ENCODE measurements around the gene GRB10. TPM values are rescaled to one million over a fixed set of nuclear protein-coding genes. Genes with fewer than 3 reads are reported as not detected.

The GRB10 gene
- total RNA-seq, 1 experiment from 2014 or later: 17.5 TPM

- DNase-seq (ENCODE audit: low read depth): peak; percentile 66
These were observed 126.4 kb downstream of the GRB10 start for GRCh38 chr7:50656141-50656895.

GRCh38 chr7:50655490-50655889, 127.2 kb downstream of the GRB10 start:
- no peak for DNase-seq (ENCODE audit: low read depth)

- no peak for DNase-seq (ENCODE audit: low read depth)
These were observed 127.7 kb downstream of the GRB10 start for GRCh38 chr7:50655020-50655419.

DNA sequence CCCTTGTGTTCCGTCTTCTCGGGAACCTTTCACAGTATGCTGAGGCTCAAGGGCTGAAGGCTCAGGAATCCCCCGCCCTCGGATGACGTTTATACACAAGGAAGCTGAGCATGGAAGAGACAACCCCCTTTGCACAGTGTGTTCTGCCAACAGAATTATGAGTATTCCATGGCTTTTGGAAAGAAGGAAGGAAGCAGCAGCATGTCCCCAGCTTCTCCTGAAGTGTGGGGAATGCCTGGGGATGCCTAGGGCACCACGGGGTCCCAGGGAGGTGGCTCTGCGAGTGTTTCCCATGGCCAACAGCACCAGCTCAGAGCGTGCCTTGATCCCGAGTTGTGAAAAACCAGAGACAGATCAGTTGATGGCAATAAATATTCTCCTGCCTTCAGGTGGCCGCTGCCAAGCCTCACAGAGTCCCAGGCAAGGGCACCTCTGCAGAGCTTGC, 128.7 kb downstream of the GRB10 start:
- no peak for DNase-seq (ENCODE audit: low read depth)

- DNase-seq (ENCODE audit: low read depth): peak; percentile 78
These were observed 129.4 kb downstream of the GRB10 start for GRCh38 chr7:50653126-50653864.

DNA sequence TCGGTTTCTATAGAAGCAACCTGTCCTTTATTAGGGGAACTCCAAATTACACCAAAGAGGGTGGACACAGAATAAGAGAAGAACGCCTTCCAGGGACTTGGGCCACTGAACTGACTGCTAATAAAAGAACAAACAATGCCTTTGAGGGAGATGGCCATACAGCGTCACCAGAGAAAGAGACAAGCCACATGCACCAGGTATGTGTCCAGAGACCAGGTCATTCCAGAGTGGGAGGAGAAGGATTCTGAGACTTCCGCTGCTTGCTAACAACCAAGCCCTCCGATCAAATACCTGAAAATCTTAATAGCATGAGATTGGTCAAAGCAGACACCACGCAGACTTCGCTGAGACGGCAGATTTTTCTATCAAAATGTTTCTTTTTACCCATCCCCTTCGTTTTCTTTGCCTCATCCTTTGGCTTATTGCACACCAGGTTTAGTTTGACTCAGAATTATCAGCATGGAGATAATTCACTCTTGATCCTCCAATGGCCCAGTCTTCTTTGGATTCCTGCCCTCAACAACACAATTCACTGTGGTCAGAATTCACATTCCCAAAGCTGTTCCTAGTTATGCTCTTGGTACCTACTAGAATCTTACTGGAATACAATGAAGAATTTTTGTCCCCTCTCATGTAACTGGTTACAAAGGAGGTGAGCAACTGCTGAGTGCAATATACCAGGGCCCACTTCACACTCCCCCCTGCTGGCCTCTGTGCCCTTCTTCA, 130.1 kb downstream of the GRB10 start:
- no peak for DNase-seq (ENCODE audit: low read depth)

- DNase-seq (ENCODE audit: low read depth): no peak
These were observed 131.3 kb downstream of the GRB10 start for GRCh38 chr7:50651271-50651989.

DNA sequence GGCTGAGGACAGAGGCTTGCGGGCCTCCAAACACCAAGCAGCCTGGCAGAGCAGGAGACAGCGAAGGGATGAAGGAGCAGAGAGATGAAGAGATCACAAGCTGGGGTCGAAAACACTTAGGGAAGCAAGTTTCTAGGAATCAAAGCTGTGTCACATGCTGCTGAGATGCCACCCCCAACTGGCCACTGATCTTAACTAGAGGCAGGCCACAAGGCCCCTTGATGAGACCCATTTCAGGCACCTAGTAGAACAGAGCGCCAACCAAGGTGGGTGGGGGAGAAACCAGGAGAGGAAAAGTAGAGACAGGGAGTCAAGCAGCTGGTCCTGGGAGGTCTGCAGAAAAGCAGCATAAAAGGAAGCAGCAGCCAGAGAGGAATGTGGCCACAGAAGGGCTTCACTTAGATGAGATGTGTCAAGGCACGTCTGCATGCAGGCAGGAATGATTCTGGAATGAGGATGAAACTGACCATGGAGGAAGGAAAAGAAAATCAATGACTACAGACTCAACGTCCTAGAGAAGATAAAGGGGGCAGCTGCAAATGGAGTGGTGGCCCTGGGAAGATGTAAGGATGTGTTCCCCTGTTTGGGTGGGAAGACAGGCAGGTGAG, 132.5 kb downstream of the GRB10 start:
- DNase-seq (ENCODE audit: low read depth): no peak

- DNase-seq (ENCODE audit: low read depth): no peak
These were observed 133.3 kb downstream of the GRB10 start for GRCh38 chr7:50649259-50649885.

- DNase-seq (ENCODE audit: low read depth): no peak
These were observed 134.0 kb downstream of the GRB10 start for GRCh38 chr7:50648570-50649169.

- no peak for DNase-seq (ENCODE audit: low read depth)
These were observed 134.6 kb downstream of the GRB10 start for GRCh38 chr7:50648076-50648475.

DNA sequence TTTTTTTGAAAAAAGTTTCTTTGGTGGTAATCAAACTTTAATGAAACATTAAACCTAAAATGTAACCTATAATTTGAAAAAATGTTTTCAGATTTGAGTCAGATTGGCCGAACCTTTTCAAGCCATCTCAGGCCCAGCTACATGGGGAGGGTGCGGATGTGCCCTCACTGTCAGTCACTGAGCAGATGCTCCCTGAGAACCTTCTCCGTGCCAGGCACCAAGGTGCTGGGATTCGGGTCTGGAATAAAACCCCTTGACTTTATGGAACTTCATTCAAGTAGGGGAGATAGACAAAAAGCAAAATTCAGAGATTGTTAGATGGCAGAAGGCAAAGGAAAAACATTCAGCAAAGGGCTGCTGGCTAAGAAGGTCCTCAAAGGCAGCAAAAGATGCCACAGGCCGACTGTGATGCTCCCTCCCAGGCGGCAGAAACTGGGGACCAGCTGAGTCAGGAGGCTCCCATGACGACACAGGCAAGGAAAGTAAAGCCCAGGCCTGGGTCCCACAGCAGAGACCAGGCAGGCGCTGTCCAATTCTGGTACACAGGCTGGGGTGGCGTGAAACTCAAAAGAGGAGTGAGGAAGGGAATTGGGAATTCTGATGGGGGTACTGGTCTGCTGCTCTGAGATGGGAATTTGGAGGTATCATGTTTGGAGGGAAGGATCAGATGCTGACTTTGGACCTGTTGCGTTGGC, 135.3 kb downstream of the GRB10 start:
- no peak for DNase-seq (ENCODE audit: low read depth)

- DNase-seq (ENCODE audit: low read depth): no peak
These were observed 136.6 kb downstream of the GRB10 start for GRCh38 chr7:50646069-50646468.

- DNase-seq (ENCODE audit: low read depth): no peak
These were observed 137.5 kb downstream of the GRB10 start for GRCh38 chr7:50645186-50645585.

GRCh38 chr7:50644586-50644985, 138.1 kb downstream of the GRB10 start:
- DNase-seq (ENCODE audit: low read depth): no peak

- no peak for DNase-seq (ENCODE audit: low read depth)
These were observed 138.6 kb downstream of the GRB10 start for GRCh38 chr7:50644114-50644513.

- DNase-seq (ENCODE audit: low read depth): peak; percentile 51
These were observed 141.0 kb downstream of the GRB10 start for GRCh38 chr7:50641442-50642405.

DNA sequence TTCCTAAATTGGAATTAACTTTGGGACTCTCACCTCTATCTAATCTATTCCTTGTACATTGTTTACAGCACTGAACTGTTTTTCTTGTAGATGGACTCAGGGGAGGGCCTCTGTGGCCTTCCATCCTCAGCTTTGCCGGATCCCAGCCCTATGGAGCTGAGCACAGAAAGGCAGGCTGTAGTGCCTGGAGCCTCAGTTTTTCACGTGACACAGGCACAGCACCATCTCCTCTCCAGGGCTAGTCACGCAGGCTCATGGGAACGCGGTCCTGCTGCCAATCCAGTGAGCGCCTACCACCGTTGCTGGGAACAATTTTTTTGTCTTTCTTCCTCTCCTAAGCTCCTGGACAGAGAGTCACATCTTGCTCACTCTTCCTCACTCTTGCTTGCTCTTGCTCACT, 141.9 kb downstream of the GRB10 start:
- no peak for DNase-seq (ENCODE audit: low read depth)
